Measurements from ENCODE around the gene B3GALNT1. TPM values are rescaled to one million over a fixed set of nuclear protein-coding genes. Genes with fewer than 3 reads are reported as not detected.
A peak's percentile ranks its signal among the peaks of the same experiment; 100 is the strongest.

Gene B3GALNT1
- total and polyA plus RNA-seq, 12 donors: 2.3 to 29.2 (median 9.6) TPM

DNA sequence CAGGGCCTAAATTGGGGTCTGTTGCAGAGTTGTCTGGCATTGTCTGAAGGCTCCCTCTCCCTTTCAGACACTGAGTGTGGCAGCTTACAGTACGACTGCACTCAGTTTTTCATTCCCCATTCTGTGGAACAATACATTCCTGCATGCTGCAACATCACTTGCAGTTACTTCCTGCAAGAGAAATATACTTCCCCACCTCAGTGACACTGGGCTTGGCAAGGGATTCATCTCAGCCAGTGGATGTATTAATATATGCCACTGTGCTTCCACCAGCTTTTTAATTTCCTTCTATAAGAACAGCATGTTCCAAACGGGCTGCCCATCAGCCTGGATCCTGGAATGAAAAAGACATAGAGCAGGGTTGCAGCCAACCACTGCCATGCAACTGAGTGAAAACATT lies 23.1 kb downstream of the B3GALNT1 start:
- 52 to 57% (median 54%) methylated on average over 2 of the region's 2 CpGs for WGBS, 4 donors
- H3K4me3 ChIP-seq: no peak overlapping the region
- peak overlapping the region in 1 of 5 donors; percentile 44 for H3K27ac ChIP-seq
- H3K36me3 ChIP-seq (replicated peaks in 1 of 2): peaks cover 0 to 14% of the 10 kb centered on the region in 2 donors
- H3K27me3 ChIP-seq: no peaks in the 10 kb centered on the region
- no peak for TF ChIP-seq CTCF (IDR thresholded peaks at IDR 0.05)
- no peak for TF ChIP-seq POLR2A (IDR thresholded peaks at IDR 0.05)
- no peak for DNase-seq
- no peaks in the 10 kb centered on the region for H3K4me1 ChIP-seq (replicated peaks in 1 of 2)
- H3K9me3 ChIP-seq (replicated peaks in 1 of 3): no peaks in the 10 kb centered on the region
- intact Hi-C loops (cut with DNase I): no loop called here

- H3K27ac ChIP-seq: peak overlapping the region in 1 of 5 donors; percentile 44
- intact Hi-C loops (cut with DNase I): no loop called here
- H3K9me3 ChIP-seq (replicated peaks in 1 of 3): no peaks in the 10 kb centered on the region
- 56 to 64% (median 63%) methylated on average over 4 of the region's 4 CpGs for WGBS, 4 donors
- no peak for DNase-seq
- no peaks in the 10 kb centered on the region for H3K27me3 ChIP-seq
- no peak overlapping the region for H3K4me3 ChIP-seq
- no peak for TF ChIP-seq POLR2A (IDR thresholded peaks at IDR 0.05)
- no peak for TF ChIP-seq CTCF (IDR thresholded peaks at IDR 0.05)
- peaks cover 0 to 14% of the 10 kb centered on the region in 2 donors for H3K36me3 ChIP-seq (replicated peaks in 1 of 2)
- no peaks in the 10 kb centered on the region for H3K4me1 ChIP-seq (replicated peaks in 1 of 2)
These were observed 23.5 kb downstream of the B3GALNT1 start for GRCh38 chr3:161081633-161082032.

DNA sequence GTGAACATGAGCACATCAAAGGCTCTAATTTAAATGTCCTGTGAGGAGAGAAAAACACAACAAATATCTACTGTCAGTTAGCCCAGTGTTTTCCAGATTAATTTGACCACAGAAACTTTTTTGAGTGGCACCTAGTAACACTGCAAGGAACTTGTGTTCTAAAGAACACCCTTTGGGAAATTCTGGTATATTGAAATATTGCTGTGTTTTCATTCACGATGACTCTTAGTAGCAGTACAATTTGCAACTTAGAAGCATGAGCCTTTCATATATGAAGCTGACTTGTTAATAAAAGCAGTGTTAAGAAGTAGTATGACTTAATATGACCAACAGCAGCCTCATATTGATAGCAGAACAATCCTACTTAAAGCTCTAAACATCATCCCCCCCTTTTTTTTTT lies 32.0 kb downstream of the B3GALNT1 start:
- WGBS, 4 donors: 86 to 100% (median 91%) methylated on average over 1 of the region's 1 CpG
- H3K4me1 ChIP-seq (replicated peaks in 1 of 2): peaks cover 0 to 5% of the 10 kb centered on the region in 2 donors
- H3K9me3 ChIP-seq (replicated peaks in 1 of 3): no peaks in the 10 kb centered on the region
- H3K27ac ChIP-seq: no peak overlapping the region
- no peaks in the 10 kb centered on the region for H3K27me3 ChIP-seq
- DNase-seq: no peak
- H3K36me3 ChIP-seq (replicated peaks in 1 of 2): no peaks in the 10 kb centered on the region
- H3K4me3 ChIP-seq: no peak overlapping the region
- TF ChIP-seq POLR2A (IDR thresholded peaks at IDR 0.05): no peak
- no peak for TF ChIP-seq CTCF (IDR thresholded peaks at IDR 0.05)
- intact Hi-C loops (cut with DNase I): no loop called here

DNA sequence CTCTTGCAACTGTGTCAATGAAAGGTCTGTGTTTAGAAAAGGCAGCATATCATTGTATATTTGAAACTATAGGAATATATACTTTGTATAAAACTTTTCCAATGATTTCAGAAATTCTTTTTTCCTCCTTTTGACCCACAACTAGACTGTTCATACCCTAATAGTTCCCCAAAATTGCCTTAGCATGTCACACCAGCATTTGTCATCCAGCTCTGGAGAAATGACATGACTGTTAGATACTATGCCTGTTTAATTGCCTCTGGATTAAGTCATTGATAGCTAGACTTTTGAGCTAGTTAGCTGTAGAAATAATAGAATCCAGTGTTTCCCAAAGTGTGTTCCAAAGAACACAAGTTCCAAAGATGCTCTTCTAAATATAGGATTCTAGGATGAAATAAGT lies 32.4 kb downstream of the B3GALNT1 start:
- peaks cover 0 to 5% of the 10 kb centered on the region in 2 donors for H3K4me1 ChIP-seq (replicated peaks in 1 of 2)
- intact Hi-C loops (cut with DNase I): no loop called here
- no peak for TF ChIP-seq POLR2A (IDR thresholded peaks at IDR 0.05)
- TF ChIP-seq CTCF (IDR thresholded peaks at IDR 0.05): no peak
- no peaks in the 10 kb centered on the region for H3K9me3 ChIP-seq (replicated peaks in 1 of 3)
- H3K36me3 ChIP-seq (replicated peaks in 1 of 2): no peaks in the 10 kb centered on the region
- H3K4me3 ChIP-seq: no peak overlapping the region
- no peak overlapping the region for H3K27ac ChIP-seq
- DNase-seq: no peak
- no peaks in the 10 kb centered on the region for H3K27me3 ChIP-seq
